HG02840 (cell line): Measurements from ENCODE around the gene CORO1C.

ENCODE experiments used
- ATAC-seq: cut with Tn5 transposase; IDR thresholded peaks from one replicate; pipeline ENCODE4 v1.9.1; 2021; ENCODE audit warnings: mild to moderate bottlenecking, moderate library complexity, moderate number of reproducible peaks; ENCODE audit not compliant: unreplicated experiment, low FRiP score

CORO1C gene

DNA sequence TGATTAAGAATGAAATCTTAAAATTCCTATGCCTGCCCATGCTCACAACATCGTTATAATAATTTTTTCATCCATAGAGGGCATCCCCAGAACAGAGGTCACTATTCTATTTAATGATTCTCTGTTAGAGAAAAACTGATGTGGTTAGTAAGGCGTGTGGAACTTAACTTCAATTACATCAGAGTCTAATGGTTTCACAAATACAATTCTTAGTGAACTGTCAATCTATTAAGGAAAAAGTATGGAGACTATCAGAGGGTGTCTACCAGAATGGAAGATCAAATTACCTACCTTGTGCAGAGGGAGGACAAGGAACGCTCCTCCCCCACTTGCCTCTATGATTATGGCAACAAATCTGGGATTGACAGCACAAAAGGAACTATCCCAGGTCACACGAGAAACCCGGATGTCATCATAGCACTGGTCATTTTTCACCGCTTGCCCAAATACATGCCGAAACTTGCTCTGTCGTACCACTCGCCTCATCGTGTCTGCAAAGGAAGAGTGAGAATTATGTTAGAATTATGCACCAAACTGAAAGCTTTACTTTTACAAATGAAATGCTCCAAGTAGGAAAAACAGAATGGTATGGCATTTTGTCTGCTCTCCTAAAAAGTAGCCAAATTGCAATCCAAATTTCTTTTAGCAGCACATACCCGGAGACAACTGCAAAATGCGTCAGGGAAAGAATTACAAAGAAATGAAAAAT is 30.3 kb downstream of the CORO1C start:
- ATAC-seq: no peak

- no peak for ATAC-seq
Observed at GRCh38 chr12:108699955-108700563, 31.3 kb downstream of the CORO1C start.

GRCh38 chr12:108697905-108698304 is 33.4 kb downstream of the CORO1C start:
- no peak for ATAC-seq

GRCh38 chr12:108696996-108697290 is 34.4 kb downstream of the CORO1C start:
- ATAC-seq: no peak

DNA sequence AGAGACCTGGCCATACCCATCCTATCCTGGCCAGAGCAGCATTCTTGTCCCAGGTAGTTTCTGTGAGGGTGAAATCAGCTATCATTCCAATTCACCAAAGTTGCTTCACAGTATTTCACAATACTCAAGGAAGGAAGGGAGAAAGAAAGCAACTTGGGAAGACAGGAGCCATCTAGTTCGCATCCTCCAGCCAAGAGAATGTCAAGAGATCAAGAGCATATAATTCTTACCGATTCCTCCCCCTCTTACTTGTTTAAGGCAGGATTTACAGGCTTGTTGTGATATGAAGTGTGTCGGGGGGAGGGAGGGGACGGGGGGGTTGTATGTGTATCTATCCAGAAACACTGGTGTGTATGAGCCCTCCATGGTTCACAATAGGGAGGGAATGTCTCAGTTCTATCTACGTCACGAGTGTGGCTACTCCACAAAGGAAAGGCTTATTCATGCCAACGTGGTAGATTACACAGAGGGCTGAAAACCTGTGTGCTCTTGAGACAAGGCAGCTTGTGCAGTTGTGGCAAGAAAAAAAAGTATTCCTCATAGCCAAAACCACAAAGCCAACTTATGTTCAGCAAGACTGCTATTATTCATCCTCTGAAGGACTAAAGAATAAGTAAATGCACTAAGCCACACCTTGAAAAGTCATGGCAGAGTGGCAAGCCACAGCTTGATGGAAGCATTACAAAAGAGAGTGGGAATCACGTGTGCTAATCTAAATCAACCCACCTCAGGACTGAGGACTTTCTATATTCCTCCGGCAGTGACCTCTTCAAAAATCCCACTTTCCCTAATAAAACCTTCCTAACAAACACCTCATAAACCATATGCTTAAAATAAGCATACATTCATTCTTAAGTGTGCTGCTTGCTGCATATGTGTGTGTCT is 35.0 kb downstream of the CORO1C start:
- no peak for ATAC-seq

- no peak for ATAC-seq
Observed at GRCh38 chr12:108694812-108695278, 36.5 kb downstream of the CORO1C start.

DNA sequence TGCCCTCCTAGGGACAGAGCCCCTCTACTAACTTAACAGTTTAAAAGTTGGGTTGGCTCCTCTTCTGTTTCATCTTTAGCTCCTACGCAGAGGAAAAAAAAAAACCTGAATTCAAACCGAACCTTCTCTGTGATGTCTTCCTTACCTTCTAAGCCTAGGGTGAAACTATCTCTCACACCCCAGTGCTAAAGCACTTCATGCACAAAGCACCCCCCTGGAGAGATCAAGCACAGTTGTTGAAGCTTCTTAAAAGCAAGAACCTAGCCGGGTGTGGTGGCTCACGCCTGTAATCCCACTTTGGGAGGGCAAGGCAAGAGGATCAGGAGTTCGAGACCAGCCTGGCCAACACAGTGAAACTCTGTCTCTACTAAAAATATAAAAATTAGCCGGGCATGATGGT is 37.6 kb downstream of the CORO1C start:
- ATAC-seq: no peak

DNA sequence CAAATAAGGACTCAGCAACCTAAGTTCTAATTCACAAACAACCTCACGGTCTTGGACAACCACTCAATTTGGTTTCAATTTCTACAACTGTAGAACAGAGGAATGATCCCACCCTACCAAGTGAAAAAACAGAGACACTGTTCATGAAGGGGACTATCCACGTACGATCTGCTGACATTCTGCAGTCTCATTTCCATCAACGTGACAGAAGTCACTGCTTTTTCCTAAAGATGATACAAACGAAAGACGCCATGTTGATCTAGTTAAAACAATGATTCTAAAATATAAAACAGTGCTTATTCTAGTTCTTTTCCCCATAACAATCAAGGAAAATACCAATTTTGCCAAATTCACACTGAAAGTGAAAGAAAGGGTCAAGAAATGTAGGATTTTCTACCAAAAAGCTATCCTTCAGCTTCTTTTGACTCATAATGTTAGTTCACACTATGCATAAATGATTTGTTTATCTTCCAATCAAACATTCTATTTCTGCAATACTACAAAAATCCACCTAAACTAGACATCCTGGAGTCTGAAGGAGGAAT is 38.1 kb downstream of the CORO1C start:
- ATAC-seq: no peak

GRCh38 chr12:108691998-108692808 is 39.1 kb downstream of the CORO1C start:
- ATAC-seq: no peak

DNA sequence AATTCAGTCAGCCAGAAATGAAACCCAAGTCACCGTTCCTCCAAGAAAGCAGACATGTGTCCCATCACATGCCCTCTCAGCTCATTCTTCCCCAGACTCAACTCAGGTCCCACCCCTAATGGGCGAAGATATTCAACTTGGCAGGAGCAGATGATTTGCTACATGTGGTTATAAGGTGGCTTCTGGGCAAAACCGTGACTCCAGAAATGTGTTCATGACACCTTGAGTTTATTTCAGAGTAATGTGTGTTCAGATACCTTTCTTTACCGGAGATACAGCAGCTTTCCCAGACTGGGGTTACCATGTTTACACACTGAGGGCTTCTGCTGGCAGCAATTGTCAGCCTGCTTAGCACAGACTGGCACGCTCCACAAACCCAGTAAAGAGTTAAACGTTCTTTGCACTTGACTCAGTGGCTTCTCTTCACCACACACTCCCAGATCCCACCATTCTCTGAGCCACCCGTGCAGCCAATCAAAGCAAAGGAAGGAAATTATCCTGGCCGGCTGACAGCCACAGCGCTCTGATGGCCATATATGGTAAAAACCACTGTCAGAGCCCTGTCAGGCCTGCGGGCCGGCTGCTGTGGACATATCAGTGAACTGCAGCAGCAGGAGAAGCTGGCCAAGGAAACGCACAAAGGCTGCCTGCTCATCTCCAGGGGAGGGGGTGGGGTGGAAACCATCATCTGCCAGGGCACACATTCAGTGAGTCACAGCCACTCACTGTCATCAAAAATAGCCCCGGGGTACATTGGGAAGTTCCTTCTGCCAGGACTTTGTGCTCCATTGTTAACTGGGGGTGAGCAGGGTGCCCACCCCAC is 39.9 kb downstream of the CORO1C start:
- ATAC-seq: no peak

DNA sequence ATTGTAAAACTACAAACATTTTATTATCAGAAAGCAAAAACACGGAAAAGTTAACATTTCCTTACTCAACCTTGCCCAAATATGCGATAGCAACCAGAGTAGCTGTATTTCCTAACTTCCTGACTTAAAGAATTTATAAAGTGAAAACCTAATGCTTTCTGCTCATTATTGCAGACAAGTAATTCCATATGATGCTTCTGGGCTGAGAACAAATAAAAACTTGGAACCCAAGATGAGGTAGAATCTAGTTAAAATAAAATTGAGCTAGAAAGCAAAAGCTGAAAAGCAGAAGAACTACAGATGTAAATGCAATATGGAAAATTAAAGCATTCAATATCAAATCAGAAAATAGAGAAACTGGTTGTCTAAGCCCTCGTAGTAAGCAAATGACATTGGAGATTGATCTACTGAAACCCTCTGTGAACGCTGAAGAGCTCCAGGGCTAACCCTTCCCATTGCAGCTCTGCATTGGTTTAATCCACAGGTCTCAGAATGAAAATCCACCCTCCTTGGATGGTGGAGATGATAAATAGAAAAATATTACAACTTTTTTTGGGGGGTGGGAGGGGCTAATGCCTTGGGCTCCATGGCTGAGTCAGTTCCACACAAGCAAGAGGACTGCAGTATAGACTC is 40.7 kb downstream of the CORO1C start:
- ATAC-seq: no peak

- no peak for ATAC-seq
Observed at GRCh38 chr12:108690191-108690518, 41.2 kb downstream of the CORO1C start.

- ATAC-seq: no peak
Observed at GRCh38 chr12:108689314-108690190, 41.8 kb downstream of the CORO1C start.

DNA sequence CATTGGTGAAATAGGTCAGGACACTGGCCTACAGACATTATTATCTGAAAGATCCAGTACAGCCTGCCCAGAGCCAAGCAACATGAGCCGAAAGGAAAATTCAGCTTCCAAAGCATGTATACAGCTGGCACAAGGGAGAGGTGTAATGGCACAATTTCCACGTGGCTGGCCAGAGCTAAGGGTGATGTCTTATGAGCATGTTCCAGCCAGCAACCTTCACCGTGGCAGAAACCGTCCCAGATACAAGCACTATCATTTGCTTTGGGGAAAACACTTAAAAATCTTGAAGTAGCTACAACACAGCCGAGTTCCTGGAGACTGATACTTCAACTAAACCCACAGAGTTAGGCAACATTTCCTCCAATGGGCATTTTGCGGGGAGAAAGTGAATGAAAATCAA is 44.5 kb downstream of the CORO1C start:
- no peak for ATAC-seq

GRCh38 chr12:108685469-108686260 is 45.7 kb downstream of the CORO1C start:
- ATAC-seq: no peak

GRCh38 chr12:108683906-108684556 is 47.3 kb downstream of the CORO1C start:
- ATAC-seq: no peak

- no peak for ATAC-seq
Observed at GRCh38 chr12:108681317-108681716, 50.0 kb downstream of the CORO1C start.
